Measurements from ENCODE around the gene PHLDA1.
"Not testable (repeated sequence)": the region's sequence is repeated elsewhere in the genome, so short reads cannot be mapped to it uniquely, and the experiment has no call there.

Gene PHLDA1

GRCh38 chr12:75990189-75990912 is 41.2 kb downstream of the PHLDA1 start:
- H4K91ac ChIP-seq (ENCODE audit: low read depth, low read length) = no peak overlapping the region
- no peaks in the 10 kb centered on the region for H3K79me2 ChIP-seq (ENCODE audit: control insufficient read depth, insufficient read depth, low read length, poor library complexity)
- H3K36me3 ChIP-seq (ENCODE audit: control insufficient read depth in 1 of 2, insufficient read depth in 2 of 2, low read length in 2 of 2) = no peaks in the 10 kb centered on the region
- no peak overlapping the region for H2AK5ac ChIP-seq (ENCODE audit: low read length)
- no peaks in the 10 kb centered on the region for H3K27me3 ChIP-seq (ENCODE audit: insufficient read depth, low read length)
- DNase-seq = no peak
- no peak overlapping the region for H4K12ac ChIP-seq (ENCODE audit: low read depth, low read length)
- no CpG with 5 or more reads among the region's 4 CpGs for WGBS (ENCODE audit: extremely low coverage, insufficient coverage, insufficient read length)
- H3K14ac ChIP-seq (ENCODE audit: low read length) = no peak overlapping the region
- H3K23ac ChIP-seq (ENCODE audit: low read length) = no peak overlapping the region
- no peak overlapping the region for H3K4me2 ChIP-seq (ENCODE audit: low read length)
- H3K4me3 ChIP-seq (ENCODE audit: low read depth, low read length) = no peak overlapping the region
- H4K8ac ChIP-seq (ENCODE audit: low read depth, low read length) = no peak overlapping the region
- peaks cover 0 to 4% of the 10 kb centered on the region in 2 experiments for H3K4me1 ChIP-seq (ENCODE audit: control insufficient read depth in 1 of 2, insufficient read depth in 2 of 2, low read length in 2 of 2)
- H3K4ac ChIP-seq (ENCODE audit: low read depth, low read length) = no peak overlapping the region
- no peak overlapping the region for H3K18ac ChIP-seq (ENCODE audit: low read length)
- no peaks in the 10 kb centered on the region for H3K9me3 ChIP-seq (ENCODE audit: insufficient read depth, low read depth, low read length)
- H2BK12ac ChIP-seq (ENCODE audit: low read length) = no peak overlapping the region
- H2BK5ac ChIP-seq (ENCODE audit: low read depth, low read length, poor library complexity) = no peak overlapping the region
- H3K79me1 ChIP-seq (ENCODE audit: low read length) = no peaks in the 10 kb centered on the region
- no peak overlapping the region for H3K27ac ChIP-seq (ENCODE audit: low read depth, low read length)
- H2AFZ ChIP-seq (ENCODE audit: insufficient read depth, low read length, poor library complexity) = no peak overlapping the region
- H2BK120ac ChIP-seq (ENCODE audit: insufficient read depth, low read length, poor library complexity) = no peak overlapping the region
- no peak overlapping the region for H3K9ac ChIP-seq (ENCODE audit: low read length)

- not testable (repeated sequence) for H3K36me3 ChIP-seq (ENCODE audit: control insufficient read depth in 1 of 2, insufficient read depth in 2 of 2, low read length in 2 of 2); H3K4me1 ChIP-seq (ENCODE audit: control insufficient read depth in 1 of 2, insufficient read depth in 2 of 2, low read length in 2 of 2); H2BK120ac ChIP-seq (ENCODE audit: insufficient read depth, low read length, poor library complexity); H2AK5ac ChIP-seq (ENCODE audit: low read length); H3K23ac ChIP-seq (ENCODE audit: low read length); H3K4me3 ChIP-seq (ENCODE audit: low read depth, low read length); H3K4ac ChIP-seq (ENCODE audit: low read depth, low read length); H2BK5ac ChIP-seq (ENCODE audit: low read depth, low read length, poor library complexity); DNase-seq; H4K12ac ChIP-seq (ENCODE audit: low read depth, low read length); H2BK12ac ChIP-seq (ENCODE audit: low read length); H3K18ac ChIP-seq (ENCODE audit: low read length); H3K27ac ChIP-seq (ENCODE audit: low read depth, low read length); H3K27me3 ChIP-seq (ENCODE audit: insufficient read depth, low read length); H3K79me2 ChIP-seq (ENCODE audit: control insufficient read depth, insufficient read depth, low read length, poor library complexity); H3K14ac ChIP-seq (ENCODE audit: low read length); H3K79me1 ChIP-seq (ENCODE audit: low read length); H3K9ac ChIP-seq (ENCODE audit: low read length); H3K9me3 ChIP-seq (ENCODE audit: insufficient read depth, low read depth, low read length); H4K8ac ChIP-seq (ENCODE audit: low read depth, low read length); H4K91ac ChIP-seq (ENCODE audit: low read depth, low read length); H2AFZ ChIP-seq (ENCODE audit: insufficient read depth, low read length, poor library complexity); H3K4me2 ChIP-seq (ENCODE audit: low read length)
- WGBS (ENCODE audit: extremely low coverage, insufficient coverage, insufficient read length) = no CpG with 5 or more reads among the region's 1 CpG
Observed at GRCh38 chr12:75987709-75988108, 43.9 kb downstream of the PHLDA1 start.

DNA sequence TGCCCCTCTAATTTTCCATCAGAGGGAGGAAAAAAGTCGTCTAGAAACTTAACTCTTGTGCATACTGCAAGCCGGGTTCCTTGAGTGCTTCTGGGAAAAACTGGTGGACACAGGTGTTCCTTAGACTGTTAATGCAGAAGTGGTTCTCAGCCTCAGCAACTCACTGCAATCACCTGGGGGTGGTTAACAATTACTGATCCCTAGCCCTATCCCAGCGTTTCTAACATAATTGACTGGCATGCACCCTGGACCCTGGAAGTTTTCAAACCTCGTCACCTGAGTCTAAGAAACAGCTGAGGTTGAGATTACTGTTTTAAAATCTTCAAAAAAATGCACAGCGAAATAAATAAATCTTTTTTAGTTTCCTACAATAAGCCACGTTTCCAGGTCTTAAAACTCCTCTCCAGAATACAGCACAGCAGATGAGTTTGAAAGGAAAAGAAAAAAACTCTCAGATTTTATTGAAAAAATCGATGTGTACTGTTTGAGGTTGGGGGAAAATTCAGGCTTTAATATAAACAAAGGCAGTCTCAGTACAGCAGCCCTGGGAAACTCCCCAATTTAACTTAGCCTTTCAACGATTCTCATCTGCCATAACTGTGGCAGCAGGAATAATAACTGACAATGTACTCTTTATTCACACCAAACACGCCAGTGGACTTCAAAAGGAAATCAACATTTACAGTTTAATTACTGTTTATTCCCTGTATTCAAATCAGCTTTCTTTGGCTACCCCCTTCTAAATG is 45.4 kb downstream of the PHLDA1 start:
- Histone ChIP-seq H3K27me3 (ENCODE audit: insufficient read depth, low read length) (no peaks in the 10 kb centered on the region), H3K4me3 (ENCODE audit: low read depth, low read length) (no peak overlapping the region)
- no peak for DNase-seq

GRCh38 chr12:75985566-75985965 is 46.0 kb downstream of the PHLDA1 start:
- Histone ChIP-seq H4K8ac (ENCODE audit: low read depth, low read length) (no peak overlapping the region), H3K4me1 (ENCODE audit: control insufficient read depth in 1 of 2, insufficient read depth in 2 of 2, low read length in 2 of 2) (no peaks in the 10 kb centered on the region), H2AK5ac (ENCODE audit: low read length) (no peak overlapping the region), H3K18ac (ENCODE audit: low read length) (no peak overlapping the region), H4K91ac (ENCODE audit: low read depth, low read length) (no peak overlapping the region), H3K36me3 (ENCODE audit: control insufficient read depth in 1 of 2, insufficient read depth in 2 of 2, low read length in 2 of 2) (no peaks in the 10 kb centered on the region), H3K4me3 (ENCODE audit: low read depth, low read length) (no peak overlapping the region), H2AFZ (ENCODE audit: insufficient read depth, low read length, poor library complexity) (no peak overlapping the region), H3K4me2 (ENCODE audit: low read length) (no peak overlapping the region), H3K9me3 (ENCODE audit: insufficient read depth, low read depth, low read length) (no peaks in the 10 kb centered on the region), H2BK5ac (ENCODE audit: low read depth, low read length, poor library complexity) (no peak overlapping the region), H3K27ac (ENCODE audit: low read depth, low read length) (no peak overlapping the region), H3K9ac (ENCODE audit: low read length) (no peak overlapping the region), H4K12ac (ENCODE audit: low read depth, low read length) (no peak overlapping the region), H3K27me3 (ENCODE audit: insufficient read depth, low read length) (no peaks in the 10 kb centered on the region), H2BK120ac (ENCODE audit: insufficient read depth, low read length, poor library complexity) (no peak overlapping the region), H3K23ac (ENCODE audit: low read length) (no peak overlapping the region), H3K4ac (ENCODE audit: low read depth, low read length) (no peak overlapping the region), H3K14ac (ENCODE audit: low read length) (no peak overlapping the region), H2BK12ac (ENCODE audit: low read length) (no peak overlapping the region), H3K79me1 (ENCODE audit: low read length) (peaks cover 2% of the 10 kb centered on the region), H3K79me2 (ENCODE audit: control insufficient read depth, insufficient read depth, low read length, poor library complexity) (no peaks in the 10 kb centered on the region)
- no CpG with 5 or more reads among the region's 5 CpGs for WGBS (ENCODE audit: extremely low coverage, insufficient coverage, insufficient read length)
- DNase-seq = no peak

More for the DNA sequence above, 45.4 kb downstream of the PHLDA1 start:
- no peak overlapping the region for H2AK5ac ChIP-seq (ENCODE audit: low read length)
- H2BK12ac ChIP-seq (ENCODE audit: low read length) = no peak overlapping the region
- no peaks in the 10 kb centered on the region for H3K4me1 ChIP-seq (ENCODE audit: control insufficient read depth in 1 of 2, insufficient read depth in 2 of 2, low read length in 2 of 2)
- H3K4ac ChIP-seq (ENCODE audit: low read depth, low read length) = no peak overlapping the region
- H4K91ac ChIP-seq (ENCODE audit: low read depth, low read length) = no peak overlapping the region
- H3K18ac ChIP-seq (ENCODE audit: low read length) = no peak overlapping the region
- no peak overlapping the region for H2BK120ac ChIP-seq (ENCODE audit: insufficient read depth, low read length, poor library complexity)
- no peak overlapping the region for H3K4me2 ChIP-seq (ENCODE audit: low read length)
- H4K12ac ChIP-seq (ENCODE audit: low read depth, low read length) = no peak overlapping the region
- H3K23ac ChIP-seq (ENCODE audit: low read length) = no peak overlapping the region
- H3K79me2 ChIP-seq (ENCODE audit: control insufficient read depth, insufficient read depth, low read length, poor library complexity) = no peaks in the 10 kb centered on the region
- no peak overlapping the region for H3K9ac ChIP-seq (ENCODE audit: low read length)
- H3K9me3 ChIP-seq (ENCODE audit: insufficient read depth, low read depth, low read length) = no peaks in the 10 kb centered on the region
- H2AFZ ChIP-seq (ENCODE audit: insufficient read depth, low read length, poor library complexity) = no peak overlapping the region
- H3K36me3 ChIP-seq (ENCODE audit: control insufficient read depth in 1 of 2, insufficient read depth in 2 of 2, low read length in 2 of 2) = no peaks in the 10 kb centered on the region
- H3K14ac ChIP-seq (ENCODE audit: low read length) = no peak overlapping the region
- no peak overlapping the region for H2BK5ac ChIP-seq (ENCODE audit: low read depth, low read length, poor library complexity)
- H4K8ac ChIP-seq (ENCODE audit: low read depth, low read length) = no peak overlapping the region
- no peak overlapping the region for H3K27ac ChIP-seq (ENCODE audit: low read depth, low read length)
- peaks cover 2% of the 10 kb centered on the region for H3K79me1 ChIP-seq (ENCODE audit: low read length)
- no CpG with 5 or more reads among the region's 9 CpGs for WGBS (ENCODE audit: extremely low coverage, insufficient coverage, insufficient read length)
